ENCODE measurements around the gene PLEKHA7.

GRCh38 chr11:16975906-16976305 lies 38.3 kb downstream of the PLEKHA7 start:
- TF ChIP-seq CTCF (IDR thresholded peaks at IDR 0.05) (no peak), POLR2A (IDR thresholded peaks at IDR 0.05) (no peak)
